GM23338 (cell line): ENCODE measurements around the gene OGN.

Source experiments
- CREB1 ChIP-seq: fragments of 250-450 bp; sonication (Bioruptor Pico); IDR thresholded peaks from 2 replicates; pipeline ENCODE4 v1.5.0; 2020; ENCODE audit warnings: low read depth, mild to moderate bottlenecking, moderate library complexity
- CTCF ChIP-seq, 2 experiments: fragments of 200-600 bp in 1 of 2; sonication (generic) in 1 of 2; conservative IDR thresholded peaks; 2 replicates each; pipeline versions ENCODE4 v1.5.1 to v1.6.1; 2016 to 2017; ENCODE audit warnings: antibody characterized with exemption in 2 of 2, low read depth in 2 of 2, mild to moderate bottlenecking in 2 of 2, moderate library complexity in 1 of 2
- ETS1 ChIP-seq: IDR thresholded peaks from 2 replicates; pipeline ENCODE4 v1.6.1; 2016; ENCODE audit warnings: antibody characterized with exemption
- EZH2 ChIP-seq: fragments of 200-600 bp; sonication (generic); IDR thresholded peaks from one replicate; pipeline ENCODE4 v1.8.0; 2017; ENCODE audit warnings: antibody characterized with exemption, mild to moderate bottlenecking, low read depth; ENCODE audit not compliant: unreplicated experiment
- EZH2phosphoT487 ChIP-seq: fragments of 200-600 bp; sonication (generic); IDR thresholded peaks from one replicate; pipeline ENCODE4 v1.8.1; 2018; ENCODE audit warnings: antibody characterized with exemption; ENCODE audit not compliant: unreplicated experiment
- POLR2AphosphoS5 ChIP-seq: IDR thresholded peaks from 2 replicates; pipeline ENCODE4 v1.6.1; 2016; ENCODE audit warnings: antibody characterized with exemption, low read depth
- ZNF331 ChIP-seq: fragments of 250-450 bp; sonication (Bioruptor Pico); IDR thresholded peaks from 2 replicates; pipeline ENCODE4 v1.5.0; 2020; ENCODE audit warnings: low read depth, mild to moderate bottlenecking, moderate library complexity
- TF ChIP-seq, protein P1 (sequence below): IDR thresholded peaks from one replicate; pipeline ENCODE4 v1.6.1; 2018; ENCODE audit warnings: antibody characterized with exemption; ENCODE audit not compliant: unreplicated experiment

GRCh38 chr9:92405818-92406217 lies 1.4 kb upstream of the OGN start:
- TF ChIP-seq POLR2AphosphoS5 (no peak), CTCF (conservative IDR thresholded peaks at IDR 0.05; ENCODE audit: low read depth in 2 of 2) (no peak), EZH2 (no peak), ETS1 (no peak), ZNF331 (CRISPR knock-in tag) (no peak), CREB1 (CRISPR knock-in tag) (no peak), EZH2phosphoT487 (no peak)
- TF ChIP-seq, protein P1, sequence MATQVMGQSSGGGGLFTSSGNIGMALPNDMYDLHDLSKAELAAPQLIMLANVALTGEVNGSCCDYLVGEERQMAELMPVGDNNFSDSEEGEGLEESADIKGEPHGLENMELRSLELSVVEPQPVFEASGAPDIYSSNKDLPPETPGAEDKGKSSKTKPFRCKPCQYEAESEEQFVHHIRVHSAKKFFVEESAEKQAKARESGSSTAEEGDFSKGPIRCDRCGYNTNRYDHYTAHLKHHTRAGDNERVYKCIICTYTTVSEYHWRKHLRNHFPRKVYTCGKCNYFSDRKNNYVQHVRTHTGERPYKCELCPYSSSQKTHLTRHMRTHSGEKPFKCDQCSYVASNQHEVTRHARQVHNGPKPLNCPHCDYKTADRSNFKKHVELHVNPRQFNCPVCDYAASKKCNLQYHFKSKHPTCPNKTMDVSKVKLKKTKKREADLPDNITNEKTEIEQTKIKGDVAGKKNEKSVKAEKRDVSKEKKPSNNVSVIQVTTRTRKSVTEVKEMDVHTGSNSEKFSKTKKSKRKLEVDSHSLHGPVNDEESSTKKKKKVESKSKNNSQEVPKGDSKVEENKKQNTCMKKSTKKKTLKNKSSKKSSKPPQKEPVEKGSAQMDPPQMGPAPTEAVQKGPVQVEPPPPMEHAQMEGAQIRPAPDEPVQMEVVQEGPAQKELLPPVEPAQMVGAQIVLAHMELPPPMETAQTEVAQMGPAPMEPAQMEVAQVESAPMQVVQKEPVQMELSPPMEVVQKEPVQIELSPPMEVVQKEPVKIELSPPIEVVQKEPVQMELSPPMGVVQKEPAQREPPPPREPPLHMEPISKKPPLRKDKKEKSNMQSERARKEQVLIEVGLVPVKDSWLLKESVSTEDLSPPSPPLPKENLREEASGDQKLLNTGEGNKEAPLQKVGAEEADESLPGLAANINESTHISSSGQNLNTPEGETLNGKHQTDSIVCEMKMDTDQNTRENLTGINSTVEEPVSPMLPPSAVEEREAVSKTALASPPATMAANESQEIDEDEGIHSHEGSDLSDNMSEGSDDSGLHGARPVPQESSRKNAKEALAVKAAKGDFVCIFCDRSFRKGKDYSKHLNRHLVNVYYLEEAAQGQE, result no peak
